ENCODE measurements around the gene WNT9B. TPM values are rescaled to one million over a fixed set of nuclear protein-coding genes. Genes with fewer than 3 reads are reported as not detected.

Gene WNT9B
- polyA plus RNA-seq, 3 donors, result 4.6 to 11.3 (median 7.9) TPM

DNA sequence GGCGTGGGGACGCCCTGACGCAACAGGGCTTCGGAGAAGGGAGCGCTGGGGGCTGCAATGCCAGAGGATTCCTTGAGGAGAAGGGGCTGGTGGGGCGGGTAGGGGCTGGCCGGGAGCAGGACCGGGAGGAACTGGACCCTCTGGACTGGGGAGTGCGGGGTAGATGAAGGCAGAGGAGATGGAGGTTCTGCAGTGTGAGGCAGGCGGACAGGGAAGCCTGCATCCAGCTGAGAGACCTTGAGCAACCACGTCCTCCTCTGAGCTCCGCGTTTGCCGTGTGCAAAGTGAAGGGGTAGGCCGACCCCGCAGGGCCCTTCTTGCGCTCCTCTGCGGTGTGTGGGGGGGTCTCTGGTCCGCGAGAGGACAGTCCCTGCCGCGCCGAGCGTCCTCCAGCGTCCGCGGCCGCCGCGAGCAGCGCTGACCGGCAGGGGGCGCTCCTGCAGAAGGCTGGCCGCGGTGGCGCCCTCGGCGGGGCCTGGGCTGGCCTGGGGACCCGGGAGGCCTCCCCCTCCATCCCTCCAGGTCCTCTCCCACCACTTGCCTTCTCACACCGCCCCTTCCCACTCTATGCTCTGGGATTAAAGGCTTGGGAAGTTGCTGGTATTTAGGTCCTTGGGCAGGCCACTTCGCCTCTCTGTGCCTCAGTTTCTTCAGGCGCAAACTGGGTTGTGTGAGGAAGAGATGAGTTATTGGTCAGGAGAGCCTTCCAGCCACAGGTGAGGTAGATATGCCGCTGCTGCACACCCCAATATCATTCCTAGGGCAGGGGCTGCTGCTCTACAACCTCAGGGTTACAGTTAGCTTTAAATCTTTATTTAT, 9.6 kb upstream of the WNT9B start:
- no peak for DNase-seq (ENCODE audit: extremely low read depth in 1 of 11, low read depth in 9 of 11, low spot score in 4 of 11)

DNA sequence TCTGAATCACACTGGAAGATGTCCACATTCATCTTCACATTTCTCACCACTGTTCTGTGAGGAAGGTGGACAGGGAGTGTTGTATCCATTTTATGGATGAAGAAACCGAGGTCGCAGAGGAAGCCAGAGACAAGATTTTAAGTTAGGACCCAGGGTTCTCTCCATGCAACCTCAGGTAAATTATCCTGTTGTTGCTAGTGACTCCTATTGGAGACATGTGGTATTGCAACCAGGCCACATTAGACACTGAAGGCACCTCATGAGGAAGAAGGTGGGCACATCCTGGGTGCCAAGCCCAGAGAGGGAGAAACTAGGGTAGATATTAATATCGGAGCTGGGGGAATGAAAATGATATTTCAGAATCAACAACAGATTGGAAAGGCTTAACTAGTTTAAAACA, 8.5 kb upstream of the WNT9B start:
- no peak for DNase-seq (ENCODE audit: extremely low read depth in 1 of 11, low read depth in 9 of 11, low spot score in 4 of 11)

DNA sequence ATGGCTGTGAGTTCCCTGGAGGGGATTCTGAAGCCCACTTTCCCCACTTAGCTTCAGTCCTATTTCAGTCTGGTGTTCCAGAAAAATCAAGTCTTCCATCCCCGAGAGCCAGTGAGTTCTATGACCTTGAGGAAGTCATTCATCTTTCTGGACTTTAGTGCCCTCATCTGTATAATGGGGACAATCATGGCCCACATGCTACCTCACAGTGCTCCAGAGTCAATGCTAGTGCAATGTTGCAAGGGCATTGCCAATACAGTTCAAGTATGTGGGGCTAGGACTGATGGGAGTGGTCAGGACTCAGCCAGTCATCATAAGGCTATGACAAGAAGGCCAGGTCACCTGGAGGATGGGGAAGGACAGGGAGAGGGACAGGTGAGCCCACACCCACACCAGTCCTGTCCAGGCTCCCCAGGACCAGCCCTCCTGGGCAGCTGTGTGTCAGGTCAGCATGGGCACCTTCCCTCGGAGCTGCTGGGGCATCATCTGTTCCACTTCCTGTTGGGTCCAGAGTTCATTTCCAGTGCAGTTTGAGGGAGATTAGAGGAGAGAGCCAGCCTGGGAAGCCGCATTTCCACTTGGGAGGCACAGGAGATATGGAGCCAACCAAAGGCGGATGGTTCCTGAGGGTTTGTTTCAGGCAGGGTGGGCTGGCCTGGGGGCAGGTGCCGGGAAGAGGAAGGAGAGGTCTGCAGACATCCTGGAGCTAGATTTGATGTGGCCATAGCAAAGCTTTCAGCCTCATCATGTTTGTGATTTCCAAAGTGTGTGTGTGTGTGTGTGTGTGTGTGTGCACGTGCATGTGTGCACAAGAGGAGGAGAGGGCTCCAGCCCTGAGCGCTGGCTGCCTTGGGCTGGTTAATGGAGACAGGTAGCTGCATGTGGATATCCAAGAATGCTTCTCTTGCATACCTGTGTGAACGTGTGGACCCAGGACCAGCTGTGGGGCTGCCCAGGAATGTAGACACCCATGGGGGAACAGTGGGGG, 3.9 kb upstream of the WNT9B start:
- DNase-seq (ENCODE audit: extremely low read depth in 1 of 11, low read depth in 9 of 11, low spot score in 4 of 11), result no peak

DNA sequence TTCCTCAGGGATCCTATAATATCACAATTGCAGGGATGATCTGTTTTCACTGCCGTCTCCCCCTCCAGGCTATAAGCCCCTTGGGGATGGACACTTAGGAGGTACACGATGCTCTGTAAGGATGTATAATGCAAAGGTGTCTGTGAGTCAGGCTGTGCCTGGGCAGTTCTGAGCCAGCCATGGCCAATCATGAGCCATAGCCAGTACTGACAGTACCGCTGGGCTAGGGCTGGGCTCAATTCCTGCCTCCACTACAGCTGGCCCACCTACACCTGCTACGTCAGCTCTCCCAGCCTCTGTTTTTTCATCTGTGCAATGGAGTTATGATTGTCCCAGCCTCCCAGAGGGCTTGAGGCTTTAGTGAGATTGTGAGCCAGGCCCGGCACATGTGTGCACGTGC, 2.8 kb upstream of the WNT9B start:
- DNase-seq (ENCODE audit: extremely low read depth in 1 of 11, low read depth in 9 of 11, low spot score in 4 of 11), result no peak

DNA sequence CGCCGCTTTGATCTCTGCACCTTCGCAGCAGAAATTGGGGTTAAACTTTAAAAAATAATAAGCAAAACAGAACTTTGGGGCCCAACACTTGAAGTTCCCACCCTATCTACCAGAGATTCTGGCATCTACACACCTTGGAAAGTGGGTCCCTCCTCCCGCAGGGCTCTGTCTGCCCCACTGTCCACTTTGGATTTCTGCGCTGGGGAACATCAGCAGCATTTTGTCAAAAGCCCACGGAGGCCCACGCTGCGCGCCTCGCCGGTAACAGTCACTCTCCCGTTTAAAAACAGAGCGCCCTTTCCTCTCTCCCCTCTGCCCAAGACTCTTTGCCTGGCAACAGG, 725 bp upstream of the WNT9B start:
- no peak for DNase-seq (ENCODE audit: extremely low read depth in 1 of 11, low read depth in 9 of 11, low spot score in 4 of 11)

DNA sequence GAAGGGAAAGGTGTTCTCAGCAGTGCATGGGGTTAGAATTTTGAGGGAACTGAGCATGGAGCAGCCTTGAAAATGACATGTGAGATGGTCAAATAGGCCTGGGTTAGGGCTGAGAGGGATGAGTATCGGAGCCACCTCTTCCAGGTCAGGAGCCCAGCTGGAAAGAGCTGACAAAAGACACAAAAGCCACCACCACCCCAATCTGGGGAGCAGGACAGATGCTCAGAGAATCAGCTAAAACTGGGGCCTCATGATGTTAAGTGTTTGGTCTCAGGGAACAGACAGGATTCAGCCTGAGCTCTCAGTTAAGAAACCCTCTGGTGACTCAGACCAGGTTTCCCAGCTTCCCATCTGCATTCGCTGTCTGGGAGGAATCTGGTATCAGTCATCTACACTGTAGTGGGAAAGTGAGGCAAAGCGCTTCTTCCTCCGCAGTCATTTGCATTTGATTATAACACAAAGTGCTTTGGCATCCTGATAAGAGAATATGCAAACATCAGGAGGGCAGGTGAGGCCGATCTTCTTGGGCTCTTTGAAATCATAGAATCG, 2.6 kb downstream of the WNT9B start:
- DNase-seq (ENCODE audit: extremely low read depth in 1 of 11, low read depth in 9 of 11, low spot score in 4 of 11), result no peak

DNA sequence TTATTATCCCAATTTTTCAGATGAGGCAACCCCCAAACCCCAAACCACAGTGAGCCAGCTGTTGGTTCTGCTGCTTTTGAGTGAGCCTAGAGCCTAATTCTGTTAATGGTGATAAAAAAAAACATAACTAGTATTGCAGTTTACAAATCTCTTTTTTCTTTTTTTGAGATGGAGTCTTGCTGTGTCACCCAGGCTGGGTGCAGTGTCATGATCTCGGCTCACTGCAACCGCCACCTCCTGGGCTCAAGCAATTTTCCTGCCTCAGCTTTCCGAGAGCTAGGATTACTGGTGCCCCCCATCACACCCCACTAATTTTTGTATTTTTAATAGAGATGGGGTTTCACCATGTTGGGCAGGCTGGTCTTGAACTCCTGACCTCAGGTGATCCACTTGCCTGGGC, 3.1 kb downstream of the WNT9B start:
- no peak for DNase-seq (ENCODE audit: extremely low read depth in 1 of 11, low read depth in 9 of 11, low spot score in 4 of 11)

DNA sequence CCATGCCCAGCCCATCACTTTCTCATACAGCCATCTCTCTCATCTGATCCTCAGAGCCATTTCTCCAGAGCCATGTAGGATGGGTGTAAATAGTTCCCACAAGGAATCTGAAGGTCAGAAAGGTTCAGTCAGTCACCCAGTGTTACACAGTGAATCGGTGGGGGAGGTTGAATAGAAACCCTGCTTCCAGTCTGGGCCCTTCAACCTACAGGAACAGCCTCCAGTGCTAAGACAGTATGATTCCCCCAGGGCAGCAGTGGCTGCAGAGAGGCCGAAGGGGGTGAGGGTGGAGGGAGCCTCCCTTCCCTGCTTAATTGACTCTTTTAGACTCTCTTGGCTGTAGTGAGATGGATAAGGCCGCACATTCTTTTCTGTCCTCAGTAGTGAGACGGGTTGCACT, 3.6 kb downstream of the WNT9B start:
- no peak for DNase-seq (ENCODE audit: extremely low read depth in 1 of 11, low read depth in 9 of 11, low spot score in 4 of 11)

DNA sequence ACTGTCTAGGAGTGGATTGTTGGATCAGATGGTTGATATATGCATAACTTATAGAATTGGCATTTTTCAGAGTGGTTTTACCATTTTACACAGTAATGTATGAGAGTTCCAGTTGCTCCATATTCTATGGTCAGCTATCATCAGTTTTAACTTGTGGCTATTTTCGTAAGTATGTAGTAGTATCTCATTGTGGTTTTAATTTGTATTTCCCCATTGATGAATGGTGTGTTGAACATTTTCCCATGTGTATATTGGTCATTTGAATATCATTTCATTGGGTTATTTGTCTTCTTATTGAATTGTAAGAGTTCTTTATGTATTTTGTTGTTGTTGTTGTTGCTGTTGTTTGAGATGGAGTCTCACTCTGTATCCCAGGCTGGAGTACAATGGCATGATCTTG, 6.2 kb downstream of the WNT9B start:
- DNase-seq (ENCODE audit: extremely low read depth in 1 of 11, low read depth in 9 of 11, low spot score in 4 of 11), result no peak

DNA sequence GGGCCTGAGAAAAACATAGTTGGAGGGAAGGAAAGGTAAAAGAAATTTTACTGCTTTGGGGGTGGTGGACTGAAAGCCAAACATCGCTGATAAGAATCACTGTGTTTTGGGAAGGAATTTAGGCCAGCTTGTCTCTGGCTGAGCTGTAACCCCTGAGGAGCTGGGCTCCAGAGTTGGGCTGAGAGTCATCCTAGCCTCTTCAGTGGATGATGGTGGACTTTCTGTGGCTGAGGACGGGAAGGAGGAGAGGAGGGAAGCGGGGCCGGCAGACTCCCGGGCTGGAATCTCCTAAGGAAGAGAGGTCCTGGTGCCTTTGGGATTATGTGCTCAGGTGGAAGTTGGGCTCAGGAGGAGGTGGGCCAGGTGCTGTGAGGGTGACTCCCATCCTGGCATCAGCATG, 8.6 kb downstream of the WNT9B start:
- DNase-seq (ENCODE audit: extremely low read depth in 1 of 11, low read depth in 9 of 11, low spot score in 4 of 11), result no peak

DNA sequence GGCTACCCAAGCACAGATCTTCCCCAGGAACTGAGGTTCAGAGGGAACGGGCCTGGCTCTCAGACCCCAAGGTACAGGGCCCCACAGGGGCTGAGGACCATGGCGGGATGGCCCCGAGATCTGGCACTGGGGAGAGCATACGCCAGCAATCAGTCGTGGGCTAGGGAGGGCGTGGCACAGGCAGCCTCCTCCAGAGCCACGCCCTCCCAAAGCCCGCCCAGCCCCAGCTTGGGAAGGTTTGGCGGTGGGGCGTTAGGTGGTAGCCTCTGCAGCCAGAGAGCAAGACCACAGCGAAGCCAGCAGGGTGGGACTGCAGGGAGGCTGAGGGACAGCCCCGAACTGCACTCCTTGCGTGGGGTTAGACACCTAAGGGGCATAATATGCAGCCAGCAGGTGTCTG, 11.6 kb downstream of the WNT9B start:
- DNase-seq (ENCODE audit: extremely low read depth in 1 of 11, low read depth in 9 of 11, low spot score in 4 of 11), result no peak

DNA sequence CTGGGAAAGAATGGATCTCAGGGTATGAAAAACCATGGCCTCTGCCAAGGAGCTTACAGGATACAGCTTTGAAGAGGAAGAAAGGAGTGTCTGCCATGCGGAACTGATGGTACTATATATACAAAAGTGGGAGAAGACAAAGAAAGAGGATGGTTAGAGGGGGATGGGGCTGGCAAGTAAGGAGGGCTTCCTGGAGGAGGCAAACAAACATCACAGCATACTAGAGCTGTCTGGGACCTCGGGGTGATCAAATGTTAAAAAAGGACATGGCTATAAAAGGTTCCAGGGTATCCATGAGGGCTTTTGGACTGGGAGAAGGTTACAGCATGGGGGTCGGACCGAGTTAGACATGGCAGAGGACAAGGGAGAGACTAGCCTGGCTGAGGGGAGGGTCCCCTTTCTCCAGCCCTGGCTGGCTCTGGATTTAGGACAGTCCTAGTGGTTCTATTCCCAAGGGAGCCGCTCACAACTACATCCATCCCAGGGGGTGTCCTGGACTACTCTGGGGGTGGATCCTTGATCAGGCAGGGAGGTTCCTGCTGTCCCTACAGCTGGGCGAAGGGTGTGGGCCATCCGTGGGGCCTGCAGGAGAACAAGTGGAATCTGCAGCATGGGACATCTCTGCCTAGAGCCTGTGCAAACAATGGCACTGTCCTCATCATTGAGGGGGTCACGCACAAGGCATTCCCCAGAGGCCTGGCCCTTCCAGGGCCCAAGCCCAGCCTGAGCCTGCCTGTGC, 12.2 kb downstream of the WNT9B start:
- no peak for DNase-seq (ENCODE audit: extremely low read depth in 1 of 11, low read depth in 9 of 11, low spot score in 4 of 11)

DNA sequence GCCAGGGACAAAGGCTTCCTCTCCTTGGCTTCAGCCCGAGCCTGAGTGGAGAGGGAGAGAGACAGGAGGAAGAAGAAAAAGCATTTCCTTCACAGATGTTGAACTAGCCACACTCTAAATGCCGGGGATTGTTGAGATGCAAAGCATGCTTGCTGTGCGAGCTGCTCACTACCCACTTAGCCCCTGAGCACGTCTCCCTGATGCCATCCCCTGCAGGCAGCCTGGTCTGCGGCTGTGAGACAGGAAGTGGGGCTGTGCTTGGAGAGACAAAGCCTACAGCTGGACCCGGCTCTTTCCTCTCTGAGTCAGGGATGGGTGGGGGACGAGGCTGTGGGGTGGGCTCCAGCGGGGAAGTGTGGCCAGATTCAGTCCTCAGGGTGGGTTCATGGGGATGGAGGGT, 13.7 kb downstream of the WNT9B start:
- DNase-seq (ENCODE audit: extremely low read depth in 1 of 11, low read depth in 9 of 11, low spot score in 4 of 11), result no peak

DNA sequence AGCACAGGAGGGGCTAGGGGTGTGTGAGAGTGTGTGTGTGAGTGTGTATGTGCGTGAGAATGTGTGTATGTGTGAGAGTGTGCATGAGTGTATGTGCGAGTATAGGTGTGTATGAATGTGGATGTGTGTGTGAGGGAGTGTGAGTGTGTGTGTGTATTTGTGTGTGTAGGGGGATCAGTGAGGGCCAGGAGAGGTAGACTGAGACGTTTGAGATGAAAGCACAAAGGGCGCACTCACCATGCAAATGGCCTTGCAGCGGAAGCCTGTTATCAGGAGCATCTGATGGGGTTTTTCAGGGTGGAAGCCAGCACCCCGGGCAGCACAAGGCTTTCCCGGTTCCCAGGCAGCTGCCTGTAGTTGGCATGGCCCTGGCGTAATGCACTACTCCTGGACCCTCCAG, 14.9 kb downstream of the WNT9B start:
- no peak for DNase-seq (ENCODE audit: extremely low read depth in 1 of 11, low read depth in 9 of 11, low spot score in 4 of 11)

DNA sequence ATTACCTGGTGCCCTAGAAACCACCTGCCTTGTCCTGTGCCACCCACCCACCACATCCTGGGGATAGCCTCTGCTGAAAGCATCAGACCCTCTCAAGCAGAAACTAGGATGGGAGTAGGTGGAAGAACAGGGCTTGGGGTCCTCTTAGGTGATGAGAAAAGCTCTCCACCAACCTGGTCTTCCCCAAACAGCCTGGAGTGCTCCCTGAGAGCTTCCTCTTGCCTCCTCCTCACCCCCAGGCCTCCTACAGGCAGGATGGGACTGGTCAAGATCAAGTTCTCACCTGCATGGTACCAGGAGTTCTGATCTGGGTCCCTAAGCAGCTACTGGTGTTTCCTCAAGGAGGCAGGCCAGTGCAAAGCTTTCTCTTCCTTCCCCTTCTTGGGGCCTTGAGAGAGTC, 15.4 kb downstream of the WNT9B start:
- DNase-seq (ENCODE audit: extremely low read depth in 1 of 11, low read depth in 9 of 11, low spot score in 4 of 11), result no peak

DNA sequence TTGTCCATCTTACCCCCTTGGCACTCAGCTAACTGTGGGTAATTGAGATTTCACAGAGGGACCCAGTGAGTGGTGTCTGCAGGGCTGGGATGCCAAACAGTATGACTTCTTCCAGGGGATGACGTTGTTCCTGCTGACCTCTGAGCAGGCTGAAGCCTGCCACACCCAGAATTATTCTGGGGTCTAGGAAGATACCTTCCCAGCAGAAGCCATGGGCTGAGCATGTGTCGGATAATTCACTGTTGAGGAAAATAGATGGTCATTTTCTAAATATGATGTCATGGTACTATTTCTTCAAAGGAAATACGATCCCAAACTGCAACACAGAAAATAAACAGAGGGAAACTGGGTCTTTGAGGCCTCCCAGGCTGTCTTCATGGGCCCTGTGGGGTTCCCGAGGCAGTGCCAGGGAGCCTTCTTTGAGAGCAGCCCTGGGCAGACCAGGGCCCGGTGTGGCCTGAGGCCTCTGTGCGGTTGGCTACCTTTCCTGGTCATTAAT, 17.4 kb downstream of the WNT9B start:
- DNase-seq (ENCODE audit: extremely low read depth in 1 of 11, low read depth in 9 of 11, low spot score in 4 of 11), result no peak

DNA sequence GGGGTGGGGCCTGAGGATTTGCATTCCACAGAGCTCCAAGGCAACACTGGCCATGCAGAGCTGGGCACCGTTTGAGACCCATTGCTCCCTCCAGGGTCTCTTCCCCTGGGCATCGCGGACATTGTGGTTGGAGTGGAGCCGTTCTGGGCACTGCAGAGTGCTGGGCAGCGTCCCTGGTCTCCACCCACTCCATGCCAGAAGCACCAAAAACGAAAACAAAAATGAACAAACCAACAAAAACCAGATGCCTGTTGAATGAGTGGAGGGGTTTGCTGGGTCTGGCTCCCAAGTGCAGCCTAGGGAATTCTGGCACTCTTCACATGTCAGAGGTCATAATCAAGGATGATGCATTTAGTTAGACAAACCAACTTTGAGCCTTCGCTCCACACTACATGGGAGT, 17.9 kb downstream of the WNT9B start:
- DNase-seq (ENCODE audit: extremely low read depth in 1 of 11, low read depth in 9 of 11, low spot score in 4 of 11), result no peak

DNA sequence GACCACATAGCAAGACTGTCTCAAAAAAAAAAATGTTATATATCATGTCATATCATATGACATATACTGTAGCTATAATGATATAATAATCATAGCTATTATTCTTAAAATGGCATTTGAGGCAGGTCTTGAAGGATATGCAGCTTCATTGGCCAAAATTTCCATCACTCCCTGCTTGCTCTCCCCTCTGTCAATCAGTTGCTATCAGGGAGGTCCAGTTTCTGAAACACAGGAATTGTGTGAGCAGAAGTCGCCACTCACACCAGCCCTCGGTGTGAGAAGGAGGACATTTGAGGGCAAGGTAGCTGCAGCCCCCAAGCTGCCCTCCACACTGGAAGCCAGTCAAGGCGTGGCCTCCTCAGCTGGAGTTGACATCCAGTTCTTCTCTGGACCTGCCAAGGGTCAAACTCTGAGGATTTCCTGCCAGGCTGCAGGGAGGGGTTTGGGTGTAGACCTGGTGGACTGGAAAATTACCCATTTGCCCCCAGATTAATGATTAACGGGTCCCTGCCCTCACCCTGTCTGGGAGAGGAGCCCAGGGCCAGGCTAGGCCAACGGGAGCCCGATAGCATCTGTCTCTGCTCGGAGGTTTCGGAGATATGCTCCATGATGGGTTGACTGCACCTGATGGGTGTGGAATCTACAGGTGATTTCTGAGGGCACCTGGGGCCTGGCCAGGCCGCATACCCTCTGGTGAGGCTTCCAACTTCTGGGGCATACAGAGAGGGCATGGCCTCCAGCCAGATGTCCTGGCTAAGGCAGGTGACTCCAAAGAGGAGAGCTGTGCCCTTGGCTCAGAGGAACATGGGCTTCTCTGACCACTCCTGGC, 18.8 kb downstream of the WNT9B start:
- peak in 1 of 11 donors; percentile 46 for DNase-seq (ENCODE audit: extremely low read depth in 1 of 11, low read depth in 9 of 11, low spot score in 4 of 11)
